Limb (tissue), 2 donors: ENCODE results near the gene EPHB2.

Source experiments
- DNase-seq, 2 donors: peaks; one replicate each; pipeline ENCODE4 v3.0.0-alpha.2; 2016; ENCODE audit errors: extremely low spot score in 2 of 2

The EPHB2 gene

DNA sequence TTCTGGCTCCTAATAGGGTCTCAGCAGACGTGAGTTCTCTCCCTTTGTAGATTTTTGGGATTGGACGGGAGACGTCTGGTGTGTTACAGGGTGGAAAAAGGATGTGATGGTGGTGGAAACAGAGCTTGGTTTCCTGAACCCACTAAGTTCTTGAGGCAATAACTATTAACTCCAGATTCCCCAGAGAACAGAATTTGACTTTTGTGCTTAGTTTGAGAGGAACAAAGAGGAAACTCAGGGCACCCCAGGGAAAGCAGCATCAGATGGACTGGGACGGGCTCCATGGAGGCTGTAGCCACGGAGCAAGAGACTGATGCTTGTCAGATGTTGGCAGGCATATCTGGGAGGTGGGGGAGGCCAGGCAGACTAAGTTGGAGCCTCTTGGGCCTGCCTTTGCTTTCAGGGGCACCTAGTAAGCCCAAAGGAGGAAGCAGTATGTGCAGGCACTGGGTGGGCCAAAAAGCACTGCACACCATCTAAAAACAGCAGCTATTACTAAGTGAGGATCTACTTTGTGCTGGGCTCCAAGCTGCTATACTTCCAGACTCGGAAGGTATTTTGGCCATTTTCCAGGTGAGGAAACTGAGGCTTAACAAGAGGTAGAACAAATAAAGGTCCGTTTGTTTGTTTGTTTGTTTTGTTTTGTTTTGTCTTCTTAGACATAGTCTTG, 66.9 kb downstream of the EPHB2 start:
- no peak for DNase-seq

- DNase-seq, result no peak
These were observed 67.8 kb downstream of the EPHB2 start for GRCh38 chr1:22778408-22778807.

GRCh38 chr1:22778862-22779520, 68.4 kb downstream of the EPHB2 start:
- DNase-seq, result peak; percentile 62 to 81

DNA sequence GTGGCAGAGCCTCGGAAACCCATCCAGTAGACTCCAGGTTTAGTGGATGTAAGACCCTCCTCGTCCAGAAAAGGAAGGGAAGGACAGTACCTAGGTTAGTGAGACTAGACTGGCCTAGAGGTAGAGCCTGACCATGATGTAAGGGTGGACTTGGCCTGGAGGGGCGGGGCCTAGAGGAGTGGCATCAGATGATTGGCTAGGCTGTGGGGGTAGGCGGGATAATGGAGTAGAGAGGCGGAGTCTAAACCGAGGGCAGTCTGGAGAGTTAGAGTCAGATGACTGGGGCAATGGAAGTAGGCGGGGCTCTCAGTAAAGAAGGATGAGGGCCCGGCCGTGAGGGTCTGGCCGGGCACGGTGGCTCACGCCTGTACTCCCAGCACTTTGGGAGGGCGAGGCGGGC, 70.1 kb downstream of the EPHB2 start:
- DNase-seq, result no peak

DNA sequence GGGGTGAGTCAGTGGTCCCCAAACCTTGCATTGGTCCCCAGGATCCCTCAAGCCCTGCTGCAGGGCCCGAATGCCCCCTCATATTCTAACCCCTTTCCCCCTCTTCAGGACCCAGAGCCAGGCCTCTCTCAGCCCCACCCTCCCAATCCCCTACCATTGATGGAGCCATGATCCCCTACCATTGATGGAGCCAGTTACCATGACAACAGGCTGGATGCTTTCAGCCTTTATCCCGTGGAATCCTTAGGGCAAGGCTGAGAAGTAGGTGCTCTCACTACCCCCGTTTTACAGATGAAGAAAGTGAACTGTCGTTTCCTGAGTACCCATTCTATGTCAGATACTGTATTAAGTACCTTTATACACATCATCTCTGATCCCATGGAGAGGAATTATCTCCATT, 70.8 kb downstream of the EPHB2 start:
- DNase-seq, result no peak

GRCh38 chr1:22782406-22782805, 71.8 kb downstream of the EPHB2 start:
- DNase-seq, result no peak

DNA sequence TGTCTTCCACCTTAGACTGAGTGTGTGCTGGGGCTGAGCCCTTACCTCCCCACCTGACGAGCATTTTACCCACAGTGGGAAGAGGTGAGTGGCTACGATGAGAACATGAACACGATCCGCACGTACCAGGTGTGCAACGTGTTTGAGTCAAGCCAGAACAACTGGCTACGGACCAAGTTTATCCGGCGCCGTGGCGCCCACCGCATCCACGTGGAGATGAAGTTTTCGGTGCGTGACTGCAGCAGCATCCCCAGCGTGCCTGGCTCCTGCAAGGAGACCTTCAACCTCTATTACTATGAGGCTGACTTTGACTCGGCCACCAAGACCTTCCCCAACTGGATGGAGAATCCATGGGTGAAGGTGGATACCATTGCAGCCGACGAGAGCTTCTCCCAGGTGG, 73.7 kb downstream of the EPHB2 start:
- no peak for DNase-seq

DNA sequence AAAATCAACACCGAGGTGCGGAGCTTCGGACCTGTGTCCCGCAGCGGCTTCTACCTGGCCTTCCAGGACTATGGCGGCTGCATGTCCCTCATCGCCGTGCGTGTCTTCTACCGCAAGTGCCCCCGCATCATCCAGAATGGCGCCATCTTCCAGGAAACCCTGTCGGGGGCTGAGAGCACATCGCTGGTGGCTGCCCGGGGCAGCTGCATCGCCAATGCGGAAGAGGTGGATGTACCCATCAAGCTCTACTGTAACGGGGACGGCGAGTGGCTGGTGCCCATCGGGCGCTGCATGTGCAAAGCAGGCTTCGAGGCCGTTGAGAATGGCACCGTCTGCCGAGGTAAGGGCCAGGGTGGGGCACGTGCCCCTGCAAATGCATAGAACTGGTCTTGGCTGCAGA, 74.1 kb downstream of the EPHB2 start:
- no peak for DNase-seq

DNA sequence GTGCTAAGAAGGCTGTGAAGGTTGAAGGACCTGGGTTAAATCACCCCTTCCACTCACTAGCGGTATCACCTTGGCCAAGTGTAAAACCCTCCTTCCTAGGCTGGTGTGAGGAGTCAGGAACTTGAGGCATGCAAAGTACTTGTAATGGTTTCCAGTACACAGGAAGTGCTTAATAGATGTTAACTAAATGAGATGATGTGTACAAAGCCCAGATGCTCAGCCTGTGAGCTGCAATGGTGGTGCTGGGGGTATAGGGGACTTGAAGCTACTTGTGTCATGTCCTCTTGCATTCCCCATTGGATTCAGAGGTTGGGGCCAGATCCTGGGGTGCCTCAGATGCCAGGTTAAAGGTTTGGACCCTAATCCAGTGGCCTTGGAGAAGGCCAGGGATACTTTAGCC, 75.5 kb downstream of the EPHB2 start:
- DNase-seq, result no peak

DNA sequence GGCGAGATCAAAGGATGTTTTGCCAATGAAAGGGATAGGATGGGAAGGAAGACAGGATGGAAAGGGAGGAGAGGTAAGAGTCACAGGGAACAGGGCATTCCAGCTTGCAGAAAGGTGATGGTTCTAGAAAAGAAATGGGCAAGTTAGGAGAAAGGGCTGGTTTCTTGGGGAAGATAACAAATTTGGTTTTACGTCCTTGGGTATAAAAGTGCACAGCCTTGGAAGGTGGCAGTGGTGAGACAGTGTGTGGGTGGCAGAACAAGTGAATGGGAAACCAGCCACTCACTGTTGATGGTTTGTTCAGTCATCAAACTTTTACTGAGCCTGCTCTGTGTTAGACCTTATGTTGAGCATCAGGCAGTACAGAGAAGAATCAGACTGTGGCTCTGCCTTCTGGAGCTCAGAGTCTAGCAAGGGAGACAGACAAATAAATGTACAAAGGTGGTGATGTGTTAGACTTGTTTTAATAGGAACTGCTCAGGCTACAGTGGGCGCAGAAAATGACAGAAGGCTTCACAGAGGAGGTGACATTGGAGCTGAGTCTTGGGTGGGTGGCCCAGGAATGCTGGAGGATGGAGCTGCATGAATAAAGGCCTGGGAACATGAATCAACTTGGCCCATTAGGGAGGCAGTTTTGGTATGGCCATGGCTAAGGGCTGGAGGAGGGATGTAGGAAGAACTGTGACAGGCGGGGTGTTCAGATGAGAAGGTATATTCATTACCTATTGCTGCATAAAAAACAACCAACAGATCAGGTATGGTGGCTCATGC, 76.3 kb downstream of the EPHB2 start:
- DNase-seq, result no peak

DNA sequence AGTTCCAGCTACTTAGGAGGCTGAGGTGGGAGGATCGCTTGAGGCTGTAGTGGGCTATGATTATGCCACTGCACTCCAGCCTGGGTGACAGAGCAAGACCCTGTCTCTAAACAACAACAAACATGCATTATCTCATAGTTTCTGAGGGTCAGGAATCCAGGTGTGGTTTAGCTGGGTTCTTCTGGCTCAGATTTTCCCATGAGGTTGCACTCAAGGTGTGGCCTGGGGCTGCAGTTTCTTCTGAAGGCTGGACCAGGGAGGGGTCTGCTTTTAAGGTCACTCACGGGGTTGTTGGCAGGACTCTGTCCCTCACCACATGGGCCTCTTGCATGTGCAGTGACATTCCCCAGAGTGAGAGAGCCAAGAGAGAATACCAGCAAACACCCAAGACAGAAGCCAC, 77.0 kb downstream of the EPHB2 start:
- DNase-seq, result no peak

GRCh38 chr1:22788254-22788661, 77.6 kb downstream of the EPHB2 start:
- no peak for DNase-seq

GRCh38 chr1:22789356-22789994, 78.8 kb downstream of the EPHB2 start:
- DNase-seq, result no peak

DNA sequence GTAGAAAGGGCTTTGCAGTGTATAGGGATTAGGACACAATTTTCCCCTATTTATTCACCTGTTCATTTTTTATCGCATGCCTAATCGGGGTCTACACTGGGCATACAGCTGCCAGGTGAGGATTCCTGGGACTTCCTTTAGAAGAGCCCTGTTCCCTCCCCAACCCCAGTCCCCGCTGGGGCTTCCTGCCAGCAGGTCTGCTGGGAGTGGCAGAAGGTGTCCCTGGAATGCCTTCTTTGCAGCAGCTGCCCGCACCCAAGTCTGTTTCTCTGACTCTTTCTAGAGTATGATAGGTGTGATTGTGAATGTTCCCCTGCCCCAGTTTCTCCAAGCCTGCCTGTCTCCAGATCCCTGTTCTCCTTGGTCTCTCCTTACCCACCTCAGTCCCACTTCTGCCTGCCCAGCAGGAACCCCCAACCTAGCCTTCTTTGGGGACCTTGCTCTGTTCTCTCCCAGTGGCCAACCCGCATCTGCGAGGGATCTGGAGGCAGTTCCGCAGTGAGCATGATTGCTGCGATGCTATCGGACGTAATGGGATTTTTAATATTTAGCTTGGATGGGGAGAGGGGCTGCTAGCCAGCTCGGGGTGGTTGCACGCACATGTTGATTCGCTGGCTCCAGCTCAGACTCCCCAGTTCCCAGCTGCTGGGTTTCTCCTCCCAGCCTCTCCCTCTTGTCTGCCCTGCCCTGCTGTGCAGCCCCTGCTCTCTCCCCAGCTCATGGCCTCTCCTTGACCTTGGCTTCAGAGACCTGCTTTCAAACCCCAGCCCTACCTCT, 79.8 kb downstream of the EPHB2 start:
- DNase-seq, result peak; percentile 63 to 65

GRCh38 chr1:22791831-22792347, 81.2 kb downstream of the EPHB2 start:
- peak; percentile 51 to 62 for DNase-seq

GRCh38 chr1:22792396-22793160, 81.9 kb downstream of the EPHB2 start:
- DNase-seq, result no peak

DNA sequence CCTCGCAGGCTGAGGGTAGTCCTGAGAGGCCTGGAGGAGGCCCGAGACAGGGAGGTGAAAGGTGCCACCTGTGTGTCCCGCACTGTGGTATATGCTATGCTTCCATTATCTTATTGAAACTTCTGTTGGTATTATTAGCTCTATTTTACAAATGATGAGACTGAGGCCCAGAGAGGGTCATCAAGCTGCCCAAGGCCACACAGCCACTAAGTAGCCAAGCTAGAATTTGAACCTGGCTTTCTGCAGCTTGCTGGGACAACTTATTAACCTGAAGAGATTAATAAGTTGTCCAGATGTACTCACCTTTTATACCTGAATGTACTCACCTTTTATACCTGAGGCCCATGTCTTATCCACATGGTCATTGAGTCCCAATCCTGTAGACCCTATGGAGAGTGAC, 83.0 kb downstream of the EPHB2 start:
- DNase-seq, result no peak

DNA sequence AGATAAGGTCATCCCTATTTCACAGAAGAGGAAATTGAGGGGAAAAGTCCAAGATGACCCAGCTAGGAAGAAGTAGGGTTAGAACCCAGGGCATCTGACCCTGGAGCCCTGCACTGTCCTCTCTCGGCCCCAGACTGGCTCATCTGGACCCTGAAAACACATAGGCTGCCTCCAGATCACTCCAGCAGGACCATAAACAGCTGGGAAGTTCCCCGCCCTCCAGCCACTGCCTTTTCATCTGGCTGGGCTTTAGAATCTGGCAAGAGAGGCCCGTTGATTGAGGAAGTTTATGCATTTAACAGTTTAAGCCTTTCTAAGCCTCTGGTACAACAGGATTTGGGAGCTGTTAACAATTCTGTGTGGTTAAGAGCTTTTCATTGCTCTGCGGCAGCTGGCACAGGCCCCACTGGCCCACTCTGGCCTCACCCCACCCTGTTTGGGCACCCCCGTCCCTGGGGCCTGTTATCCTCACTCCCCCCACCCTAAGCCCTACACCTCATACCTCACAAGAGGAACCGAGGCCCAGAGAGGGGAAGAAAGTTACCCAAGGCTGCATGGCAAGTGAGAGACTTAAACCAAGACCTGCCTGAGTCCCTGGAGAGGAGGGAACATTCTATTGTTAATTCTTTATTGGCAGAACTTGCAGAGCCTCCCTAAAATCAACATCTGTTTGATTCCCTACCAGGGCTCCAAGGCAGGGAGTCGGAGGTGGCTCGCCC, 84.2 kb downstream of the EPHB2 start:
- DNase-seq, result peak in 1 of 2 donors; percentile 44

- DNase-seq, result no peak
These were observed 84.7 kb downstream of the EPHB2 start for GRCh38 chr1:22795366-22795714.

DNA sequence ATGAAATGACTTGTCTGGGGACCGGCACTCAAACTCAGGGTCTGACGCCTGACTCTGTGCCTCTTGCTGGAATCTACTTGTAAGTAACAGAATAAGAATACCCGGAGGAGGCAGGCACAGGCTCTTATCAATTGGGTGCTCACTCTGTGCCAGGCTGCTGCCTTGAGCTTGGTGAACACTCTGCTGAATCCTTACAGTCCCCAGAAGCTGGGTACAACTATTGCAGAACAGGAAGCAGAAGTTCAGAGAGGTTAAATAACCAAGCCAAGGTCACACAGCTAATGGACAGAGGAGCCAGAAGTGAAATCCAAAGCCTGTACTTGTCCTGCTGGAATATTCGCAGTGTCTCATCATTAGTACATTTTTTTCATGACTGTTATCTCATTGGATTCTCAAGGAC, 86.0 kb downstream of the EPHB2 start:
- no peak for DNase-seq
